Ishikawa (cell line): ENCODE results near the gene BNIP1.

Experiments used
- FOXM1 ChIP-seq: IDR thresholded peaks from 2 replicates; pipeline ENCODE4 v1.6.1; 2012; ENCODE audit warnings: low read depth, borderline replicate concordance
- RAD21 ChIP-seq: IDR thresholded peaks from 2 replicates; pipeline ENCODE4 v1.6.1; 2012; ENCODE audit warnings: low read depth
- TF ChIP-seq, protein P1 (sequence below): IDR thresholded peaks from 2 replicates; pipeline ENCODE4 v1.6.1; 2012; ENCODE audit warnings: low read depth, mild to moderate bottlenecking

GRCh38 chr5:173144200-173145176 is at the start of gene BNIP1:
- no peak for TF ChIP-seq FOXM1
- peak; percentile 59 for TF ChIP-seq RAD21
- TF ChIP-seq, protein P1, sequence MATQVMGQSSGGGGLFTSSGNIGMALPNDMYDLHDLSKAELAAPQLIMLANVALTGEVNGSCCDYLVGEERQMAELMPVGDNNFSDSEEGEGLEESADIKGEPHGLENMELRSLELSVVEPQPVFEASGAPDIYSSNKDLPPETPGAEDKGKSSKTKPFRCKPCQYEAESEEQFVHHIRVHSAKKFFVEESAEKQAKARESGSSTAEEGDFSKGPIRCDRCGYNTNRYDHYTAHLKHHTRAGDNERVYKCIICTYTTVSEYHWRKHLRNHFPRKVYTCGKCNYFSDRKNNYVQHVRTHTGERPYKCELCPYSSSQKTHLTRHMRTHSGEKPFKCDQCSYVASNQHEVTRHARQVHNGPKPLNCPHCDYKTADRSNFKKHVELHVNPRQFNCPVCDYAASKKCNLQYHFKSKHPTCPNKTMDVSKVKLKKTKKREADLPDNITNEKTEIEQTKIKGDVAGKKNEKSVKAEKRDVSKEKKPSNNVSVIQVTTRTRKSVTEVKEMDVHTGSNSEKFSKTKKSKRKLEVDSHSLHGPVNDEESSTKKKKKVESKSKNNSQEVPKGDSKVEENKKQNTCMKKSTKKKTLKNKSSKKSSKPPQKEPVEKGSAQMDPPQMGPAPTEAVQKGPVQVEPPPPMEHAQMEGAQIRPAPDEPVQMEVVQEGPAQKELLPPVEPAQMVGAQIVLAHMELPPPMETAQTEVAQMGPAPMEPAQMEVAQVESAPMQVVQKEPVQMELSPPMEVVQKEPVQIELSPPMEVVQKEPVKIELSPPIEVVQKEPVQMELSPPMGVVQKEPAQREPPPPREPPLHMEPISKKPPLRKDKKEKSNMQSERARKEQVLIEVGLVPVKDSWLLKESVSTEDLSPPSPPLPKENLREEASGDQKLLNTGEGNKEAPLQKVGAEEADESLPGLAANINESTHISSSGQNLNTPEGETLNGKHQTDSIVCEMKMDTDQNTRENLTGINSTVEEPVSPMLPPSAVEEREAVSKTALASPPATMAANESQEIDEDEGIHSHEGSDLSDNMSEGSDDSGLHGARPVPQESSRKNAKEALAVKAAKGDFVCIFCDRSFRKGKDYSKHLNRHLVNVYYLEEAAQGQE: peak; percentile 44; the same call in 1 of the 2 replicates
